ENCODE data around the gene FRYL.

FRYL gene

GRCh38 chr4:48790561-48790960 lies 10.5 kb upstream of the FRYL start:
- no peak overlapping the region for H3K4me3 ChIP-seq (replicated peaks; ENCODE audit: insufficient read depth, low read length)
- H3K27me3 ChIP-seq (ENCODE audit: insufficient read depth, poor library complexity, severe bottlenecking) = no peaks in the 10 kb centered on the region
- DNase-seq (ENCODE audit: low read depth in 1 of 2, low spot score in 1 of 2) = no peak
- H3K27ac ChIP-seq (replicated peaks) = no peak overlapping the region
- no peak for TF ChIP-seq CTCF (IDR thresholded peaks at IDR 0.05; ENCODE audit: insufficient read depth, low read length)
- TF ChIP-seq POLR2AphosphoS5 (IDR thresholded peaks at IDR 0.05; ENCODE audit: low read depth) = no peak
- no peak for TF ChIP-seq GABPA (IDR thresholded peaks at IDR 0.05; ENCODE audit: low read depth)
- no peak for TF ChIP-seq REST (IDR thresholded peaks at IDR 0.05; ENCODE audit: insufficient replicate concordance, low read depth)
- TF ChIP-seq SPI1 (IDR thresholded peaks at IDR 0.05; ENCODE audit: borderline replicate concordance, low read depth) = no peak

GRCh38 chr4:48787056-48787455 lies 7.0 kb upstream of the FRYL start:
- no peak overlapping the region for H3K27ac ChIP-seq (replicated peaks)
- no peaks in the 10 kb centered on the region for H3K27me3 ChIP-seq (ENCODE audit: insufficient read depth, poor library complexity, severe bottlenecking)
- no peak for DNase-seq (ENCODE audit: low read depth in 1 of 2, low spot score in 1 of 2)
- no peak overlapping the region for H3K4me3 ChIP-seq (replicated peaks; ENCODE audit: insufficient read depth, low read length)
- no peak for TF ChIP-seq CTCF (IDR thresholded peaks at IDR 0.05; ENCODE audit: insufficient read depth, low read length)
- no peak for TF ChIP-seq REST (IDR thresholded peaks at IDR 0.05; ENCODE audit: insufficient replicate concordance, low read depth)
- no peak for TF ChIP-seq SPI1 (IDR thresholded peaks at IDR 0.05; ENCODE audit: borderline replicate concordance, low read depth)

- H3K27ac ChIP-seq (replicated peaks) = no peak overlapping the region
- TF ChIP-seq SPI1 (IDR thresholded peaks at IDR 0.05; ENCODE audit: borderline replicate concordance, low read depth) (no peak), POLR2AphosphoS5 (IDR thresholded peaks at IDR 0.05; ENCODE audit: low read depth) (no peak), REST (IDR thresholded peaks at IDR 0.05; ENCODE audit: insufficient replicate concordance, low read depth) (no peak), CTCF (IDR thresholded peaks at IDR 0.05; ENCODE audit: insufficient read depth, low read length) (no peak), GABPA (IDR thresholded peaks at IDR 0.05; ENCODE audit: low read depth) (no peak)
- DNase-seq (ENCODE audit: low read depth in 1 of 2, low spot score in 1 of 2) = no peak
These were observed 6.5 kb upstream of the FRYL start for GRCh38 chr4:48786549-48786948.

More at GRCh38 chr4:48786549-48786948, 6.5 kb upstream of the FRYL start:
- Histone ChIP-seq H3K27me3 (ENCODE audit: insufficient read depth, poor library complexity, severe bottlenecking) (no peaks in the 10 kb centered on the region), H3K4me3 (replicated peaks; ENCODE audit: insufficient read depth, low read length) (no peak overlapping the region)
